HUES48 (cell line): ENCODE measurements around the gene CTNNBL1.
"Not testable (repeated sequence)": the region's sequence is repeated elsewhere in the genome, so short reads cannot be mapped to it uniquely, and the experiment has no call there.

Source experiments
- H3K27ac ChIP-seq: one replicate; pipeline ENCODE4 v1.7.0; 2013; ENCODE audit warnings: low read depth, low read length, inconsistent platforms
- H3K27me3 ChIP-seq: 2 replicates; pipeline ENCODE4 v1.6.1; 2013; ENCODE audit warnings: mild to moderate bottlenecking, low read length; ENCODE audit not compliant: control insufficient read depth, insufficient read depth
- H3K36me3 ChIP-seq: 2 replicates; pipeline ENCODE4 v1.6.1; 2013; ENCODE audit warnings: low read length; ENCODE audit not compliant: control insufficient read depth, insufficient read depth
- H3K4me1 ChIP-seq: 2 replicates; pipeline ENCODE4 v1.6.1; 2013; ENCODE audit warnings: mild to moderate bottlenecking, low read length; ENCODE audit not compliant: control insufficient read depth, insufficient read depth
- H3K4me3 ChIP-seq: 2 replicates; pipeline ENCODE4 v1.5.1; 2013; ENCODE audit warnings: mild to moderate bottlenecking, low read depth, low read length
- H3K9ac ChIP-seq: 2 replicates; pipeline ENCODE4 v1.6.1; 2013; ENCODE audit warnings: mild to moderate bottlenecking, low read depth, low read length, moderate library complexity
- H3K9me3 ChIP-seq: 2 replicates; pipeline ENCODE4 v1.6.1; 2013; ENCODE audit warnings: low read length; ENCODE audit not compliant: control insufficient read depth, insufficient read depth

The CTNNBL1 gene

DNA sequence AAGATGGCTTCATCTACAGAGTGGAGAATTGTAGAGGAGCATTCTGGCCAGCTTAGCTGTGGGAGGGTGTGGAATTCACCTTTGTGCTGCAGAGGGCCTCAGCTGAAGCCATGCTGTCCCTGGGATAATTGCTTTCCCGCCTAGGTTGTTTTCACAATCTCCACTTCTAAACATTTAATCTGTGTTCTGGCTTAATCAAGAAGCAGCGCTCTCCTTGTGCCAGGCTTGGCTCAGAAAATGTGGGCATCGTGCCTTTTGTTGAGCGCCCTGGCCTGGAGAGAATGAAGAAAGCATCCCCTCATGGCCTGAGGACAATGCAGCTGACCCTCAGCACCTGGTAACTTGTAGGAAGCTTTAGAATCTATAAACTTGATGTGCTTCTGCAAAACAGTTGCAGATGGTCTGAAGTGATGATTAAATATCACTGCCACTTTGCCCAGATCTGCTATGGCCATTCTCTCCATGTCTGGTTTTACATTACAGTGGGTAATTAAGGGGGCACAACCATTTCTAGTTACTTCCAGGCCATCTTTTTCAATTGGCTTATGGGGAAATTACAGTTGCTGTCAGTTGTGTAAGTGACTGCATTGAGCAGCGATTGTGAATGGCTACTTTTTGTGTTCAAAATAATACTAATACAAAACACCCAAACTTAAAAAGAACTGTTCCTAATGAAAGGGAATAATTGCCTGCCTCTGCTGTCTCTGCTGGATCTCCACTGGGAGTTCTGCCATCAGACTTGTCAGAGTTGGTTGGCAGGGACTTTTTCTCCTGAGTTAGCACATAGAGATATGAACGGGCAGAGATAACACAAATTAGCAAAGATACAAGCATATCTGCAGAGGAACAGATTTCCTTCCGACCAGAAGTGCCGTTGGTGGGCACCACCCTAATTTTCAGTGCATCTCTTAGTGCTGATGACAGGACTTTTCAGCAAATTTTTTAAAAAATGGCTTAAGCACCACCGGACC lies 18.4 kb downstream of the CTNNBL1 start:
- Histone ChIP-seq H3K4me3 (no peak overlapping the region), H3K9ac (no peak overlapping the region), H3K9me3 (no peaks in the 10 kb centered on the region), H3K36me3 (no peaks in the 10 kb centered on the region), H3K27ac (no peak overlapping the region), H3K27me3 (no peaks in the 10 kb centered on the region), H3K4me1 (no peaks in the 10 kb centered on the region)

DNA sequence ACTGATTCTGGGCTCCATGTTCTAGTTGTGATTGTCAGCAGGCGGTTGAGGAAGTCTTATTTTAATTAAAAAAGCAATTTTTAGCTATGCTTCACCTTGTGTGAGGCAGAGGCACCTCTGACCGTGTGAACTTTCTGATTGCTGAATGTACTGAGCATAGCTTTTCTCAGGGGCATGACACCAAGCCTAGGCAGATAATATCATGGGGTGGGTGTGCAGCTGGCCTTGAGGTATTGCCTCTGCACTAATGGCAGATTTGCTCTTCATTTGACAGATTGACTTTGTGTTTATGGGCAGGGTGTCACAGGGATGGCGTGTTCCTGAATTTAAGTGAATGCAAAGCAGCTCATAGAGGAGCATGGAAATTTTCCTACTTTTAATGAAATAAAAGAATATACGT lies 19.6 kb downstream of the CTNNBL1 start:
- Histone ChIP-seq H3K4me1 (no peaks in the 10 kb centered on the region), H3K36me3 (no peaks in the 10 kb centered on the region), H3K27me3 (no peaks in the 10 kb centered on the region), H3K9me3 (no peaks in the 10 kb centered on the region), H3K4me3 (no peak overlapping the region), H3K27ac (no peak overlapping the region), H3K9ac (no peak overlapping the region)

DNA sequence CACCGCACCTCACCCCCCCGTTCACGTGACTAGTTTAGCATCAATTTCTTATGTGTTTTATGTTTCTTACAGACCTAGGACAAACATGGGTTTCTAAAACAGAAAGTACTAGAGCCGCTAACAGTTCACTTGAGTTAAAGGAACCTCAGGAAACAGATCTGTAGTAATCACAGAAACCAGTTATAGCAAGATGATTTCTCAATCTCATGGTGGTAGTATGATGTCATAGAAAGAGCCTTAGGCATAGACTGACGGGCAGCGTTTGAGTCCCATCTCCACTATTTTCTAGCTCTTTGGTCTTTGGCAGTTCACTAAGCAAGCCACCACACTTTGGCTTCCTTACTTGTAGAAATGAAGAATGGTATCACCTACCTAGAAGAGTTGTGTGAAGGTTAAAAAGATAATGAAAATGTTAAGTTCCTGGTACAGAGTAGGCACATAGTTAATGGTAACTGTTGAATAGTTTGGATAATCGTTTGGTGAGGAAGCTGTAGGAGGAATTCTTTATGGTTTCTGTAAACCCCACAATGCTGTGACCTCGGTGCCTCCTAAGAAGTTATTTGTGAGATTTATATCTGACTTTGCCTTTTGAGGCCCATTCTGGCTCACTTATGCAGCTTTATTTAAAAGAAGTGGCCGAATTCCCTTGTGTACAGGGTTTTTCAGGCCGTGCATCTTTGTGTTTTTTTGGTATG lies 21.3 kb downstream of the CTNNBL1 start:
- Histone ChIP-seq H3K36me3 (no peaks in the 10 kb centered on the region), H3K9ac (no peak overlapping the region), H3K4me1 (no peaks in the 10 kb centered on the region), H3K4me3 (no peak overlapping the region), H3K27me3 (no peaks in the 10 kb centered on the region), H3K9me3 (no peaks in the 10 kb centered on the region), H3K27ac (no peak overlapping the region)

DNA sequence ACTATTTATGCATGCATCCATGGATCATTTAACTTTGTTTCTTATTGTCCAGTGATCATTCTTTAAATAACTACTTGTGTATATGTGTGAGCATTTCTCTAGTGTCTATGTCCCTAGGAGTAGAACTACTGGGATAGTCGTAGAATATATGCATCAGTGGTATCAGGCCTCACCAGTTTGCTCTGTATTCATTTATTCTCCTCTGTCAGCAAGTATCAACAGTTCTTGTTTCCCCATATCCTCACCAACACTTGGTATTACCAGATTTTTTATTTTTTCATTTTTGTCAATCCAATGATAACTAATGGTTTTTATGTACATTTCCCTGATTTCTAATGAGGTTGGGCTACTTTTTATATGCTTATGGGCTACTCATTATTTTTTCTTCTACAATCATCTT lies 27.9 kb downstream of the CTNNBL1 start:
- Histone ChIP-seq H3K4me3 (no peak overlapping the region), H3K9me3 (no peaks in the 10 kb centered on the region), H3K27me3 (no peaks in the 10 kb centered on the region), H3K4me1 (0 out of 2 replicates have a peak, but pooled peaks cover 5% of the 10 kb centered on the region), H3K36me3 (no peaks in the 10 kb centered on the region), H3K27ac (no peak overlapping the region), H3K9ac (no peak overlapping the region)

DNA sequence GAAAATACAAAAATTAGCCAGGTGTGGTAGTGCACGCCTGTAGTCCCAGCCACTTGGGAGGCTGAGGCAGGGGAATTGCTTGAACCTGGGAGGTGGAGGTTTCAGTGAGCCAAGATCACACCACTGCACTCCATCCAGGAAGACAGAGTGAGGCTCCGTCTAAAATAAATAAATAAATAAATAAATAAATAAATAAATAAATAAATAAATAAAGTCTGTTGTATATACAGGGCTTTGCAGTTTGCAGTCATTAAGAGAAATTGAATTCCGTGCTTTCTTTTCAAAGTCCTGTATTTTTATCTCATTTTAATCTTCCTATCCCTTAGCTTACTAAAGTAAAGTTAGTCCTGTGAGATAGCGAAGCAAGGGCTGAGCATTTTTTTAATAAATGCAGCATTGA lies 28.5 kb downstream of the CTNNBL1 start:
- H3K4me1 ChIP-seq, H3K27me3 ChIP-seq, H3K9ac ChIP-seq, H3K9me3 ChIP-seq, H3K27ac ChIP-seq, H3K4me3 ChIP-seq, H3K36me3 ChIP-seq: not testable (repeated sequence)

DNA sequence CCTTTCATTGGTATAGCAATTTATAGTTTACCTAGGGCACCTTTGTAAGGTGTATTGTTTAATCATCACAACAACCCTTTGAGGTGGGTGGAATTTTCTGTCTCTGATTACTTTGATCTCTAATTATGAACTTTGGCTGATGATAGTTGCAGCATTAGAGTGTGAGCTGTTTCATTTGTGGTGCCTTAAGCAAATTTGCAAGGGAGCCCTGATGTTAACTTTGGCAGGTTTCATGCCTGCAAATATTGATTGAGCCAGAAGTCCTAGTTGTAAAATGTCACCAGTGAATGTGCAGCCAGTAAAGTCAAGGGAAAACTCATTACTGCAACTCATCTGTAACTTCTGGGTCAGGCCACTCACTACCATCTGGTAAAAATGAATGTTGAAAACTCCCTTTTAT lies 29.8 kb downstream of the CTNNBL1 start:
- Histone ChIP-seq H3K27ac (no peak overlapping the region), H3K9me3 (no peaks in the 10 kb centered on the region), H3K27me3 (no peaks in the 10 kb centered on the region), H3K36me3 (no peaks in the 10 kb centered on the region), H3K4me3 (no peak overlapping the region), H3K9ac (no peak overlapping the region), H3K4me1 (peaks cover 17% of the 10 kb centered on the region)

DNA sequence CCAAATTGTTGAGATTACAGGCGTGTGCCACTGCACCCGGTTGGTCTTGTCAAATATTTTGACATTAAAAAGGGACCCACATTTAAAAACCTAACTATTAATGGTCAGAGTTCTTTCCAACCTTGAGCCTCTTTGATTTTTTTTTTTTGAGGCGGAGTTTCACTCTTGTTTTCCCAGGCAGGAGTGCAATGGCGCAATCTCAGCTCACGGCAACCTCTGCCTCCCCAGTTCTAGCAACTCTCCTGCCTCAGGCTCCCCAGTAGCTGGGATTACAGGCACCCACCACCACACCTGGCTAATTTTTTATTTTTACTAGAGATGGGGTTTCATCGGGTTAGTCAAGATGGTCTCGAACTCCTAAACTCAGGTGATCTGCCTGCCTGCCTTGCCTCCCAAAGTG lies 31.3 kb downstream of the CTNNBL1 start:
- H3K4me3 ChIP-seq = no peak overlapping the region
- no peaks in the 10 kb centered on the region for H3K9me3 ChIP-seq
- no peak overlapping the region for H3K27ac ChIP-seq
- peaks cover 17% of the 10 kb centered on the region for H3K4me1 ChIP-seq
- no peaks in the 10 kb centered on the region for H3K27me3 ChIP-seq
- no peaks in the 10 kb centered on the region for H3K36me3 ChIP-seq
- H3K9ac ChIP-seq = no peak overlapping the region

DNA sequence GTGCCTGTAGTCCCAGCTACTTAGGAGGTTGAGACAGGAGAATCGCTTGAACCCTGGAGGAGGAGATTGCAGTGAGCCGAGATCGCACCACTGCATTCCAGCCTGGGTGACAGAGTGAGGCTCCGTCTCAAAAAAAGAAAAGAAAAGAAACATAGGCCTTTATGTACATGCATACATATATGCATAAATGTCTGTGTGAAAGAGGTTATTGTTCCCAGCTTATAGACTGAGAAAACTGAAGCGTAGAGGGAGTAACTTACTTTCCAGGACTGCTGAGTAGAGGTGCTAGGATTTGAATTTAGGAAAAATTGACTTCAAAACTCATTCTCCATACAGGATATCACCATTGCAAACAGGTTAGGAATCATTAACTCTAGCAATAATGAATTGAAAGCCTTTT lies 32.0 kb downstream of the CTNNBL1 start:
- Histone ChIP-seq H3K27ac (no peak overlapping the region), H3K27me3 (no peaks in the 10 kb centered on the region), H3K9ac (no peak overlapping the region), H3K4me3 (no peak overlapping the region), H3K4me1 (peaks cover 17% of the 10 kb centered on the region), H3K9me3 (no peaks in the 10 kb centered on the region), H3K36me3 (no peaks in the 10 kb centered on the region)

DNA sequence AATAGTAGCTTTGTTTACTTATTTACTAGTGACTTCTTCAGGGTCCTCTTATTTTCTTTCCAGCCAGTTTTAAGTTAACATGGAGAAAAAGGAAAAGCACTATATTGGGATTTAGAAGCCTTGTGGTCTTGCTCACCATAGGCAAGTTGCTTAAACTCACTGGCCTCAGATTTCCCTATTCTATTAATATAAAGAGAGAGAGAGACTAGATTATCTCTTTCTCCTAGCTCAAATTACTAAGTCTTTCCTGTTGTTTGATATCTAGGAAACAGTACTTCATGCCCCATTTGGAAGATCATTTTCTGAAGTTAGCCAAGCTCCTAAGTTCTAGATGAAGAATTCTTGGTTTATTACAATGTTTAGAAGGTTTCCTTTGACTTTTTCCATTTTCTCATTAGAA lies 32.5 kb downstream of the CTNNBL1 start:
- no peaks in the 10 kb centered on the region for H3K27me3 ChIP-seq
- H3K4me1 ChIP-seq = peaks cover 17% of the 10 kb centered on the region
- peak overlapping the region; percentile 76 for H3K27ac ChIP-seq
- H3K36me3 ChIP-seq = no peaks in the 10 kb centered on the region
- no peaks in the 10 kb centered on the region for H3K9me3 ChIP-seq
- no peak overlapping the region for H3K9ac ChIP-seq
- H3K4me3 ChIP-seq = no peak overlapping the region

DNA sequence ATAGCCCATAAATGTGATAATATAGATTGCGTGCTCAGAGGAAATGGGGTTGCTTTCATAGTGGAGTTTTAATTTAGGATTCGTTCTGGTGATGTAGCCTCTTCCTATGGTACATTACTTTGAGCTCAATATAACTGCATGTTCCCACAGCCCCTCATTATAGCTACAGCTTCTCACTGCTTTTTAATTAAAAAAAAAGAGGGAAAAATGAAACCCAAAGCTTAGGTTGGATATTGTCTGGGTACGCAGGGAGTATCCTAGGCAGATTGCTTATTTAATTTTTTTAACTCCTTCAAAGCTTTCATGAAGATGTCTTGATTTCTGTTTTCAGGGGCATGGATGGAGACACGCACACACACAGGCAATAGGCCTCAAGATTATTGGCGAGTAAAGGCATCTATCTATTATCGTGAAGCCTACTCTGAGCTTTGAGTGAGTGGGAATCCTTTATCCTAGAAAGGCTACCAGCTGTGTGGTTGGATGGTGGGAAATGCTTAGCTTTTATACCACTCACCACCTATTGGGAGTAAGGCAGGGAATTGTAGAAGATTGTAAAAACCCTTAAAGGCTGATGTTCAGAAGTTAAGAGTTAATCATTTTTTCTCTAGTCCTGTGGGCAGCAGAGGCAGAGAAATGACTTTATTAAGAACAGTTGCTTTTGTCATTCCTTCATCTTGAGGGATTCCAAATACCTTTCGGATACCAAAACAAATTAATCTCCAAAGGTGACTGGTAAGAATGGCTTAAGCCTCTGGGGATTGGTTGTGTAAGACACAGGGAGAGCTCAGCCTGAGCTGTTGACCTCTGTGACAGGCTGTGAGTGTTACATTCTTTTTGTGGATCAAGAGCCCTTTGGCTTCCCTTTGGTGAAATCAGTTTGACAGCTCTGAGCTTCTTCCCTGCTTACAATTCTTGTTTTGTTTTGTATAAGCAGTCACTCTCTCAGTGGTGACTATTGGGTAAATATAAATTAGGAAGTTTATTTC lies 33.4 kb downstream of the CTNNBL1 start:
- H3K9me3 ChIP-seq = no peaks in the 10 kb centered on the region
- peaks cover 17% of the 10 kb centered on the region for H3K4me1 ChIP-seq
- H3K27me3 ChIP-seq = no peaks in the 10 kb centered on the region
- H3K9ac ChIP-seq = no peak overlapping the region
- H3K27ac ChIP-seq = peak overlapping the region; percentile 76
- H3K4me3 ChIP-seq = no peak overlapping the region
- no peaks in the 10 kb centered on the region for H3K36me3 ChIP-seq
